ENCODE results near the gene CMBL. TPM values are rescaled to one million over a fixed set of nuclear protein-coding genes. Genes with fewer than 3 reads are reported as not detected.

CMBL gene
- total and polyA plus RNA-seq, 2 experiments from 2014 or later: 1.3 to 3.9 TPM

DNA sequence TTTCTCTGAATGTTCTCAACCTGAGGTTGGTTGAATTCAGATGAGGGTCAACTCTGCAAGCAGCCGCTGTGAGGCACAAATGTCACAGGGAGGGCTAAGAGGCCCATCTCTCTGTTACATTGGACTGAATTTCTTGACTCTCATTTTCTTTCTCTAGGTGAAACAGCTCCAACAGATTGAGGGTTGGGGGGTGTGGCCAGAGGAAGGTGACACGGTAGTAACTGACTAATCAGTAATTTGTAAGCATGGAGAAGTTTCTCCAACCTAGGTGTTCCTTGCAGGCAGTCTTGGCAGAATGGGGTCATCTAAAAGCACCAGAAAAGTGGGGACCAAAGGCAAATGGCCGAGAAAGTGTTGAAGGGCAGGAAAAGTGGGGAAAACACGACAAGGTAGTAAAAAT, 40.9 kb downstream of the CMBL start:
- Histone ChIP-seq H3K27ac (no peak overlapping the region), H3K4me1 (ENCODE audit: low read depth) (no peaks in the 10 kb centered on the region), H3K36me3 (peaks cover 27% of the 10 kb centered on the region), H3K27me3 (no peaks in the 10 kb centered on the region), H3K9me3 (ENCODE audit: low read depth) (no peaks in the 10 kb centered on the region), H3K4me3 (no peak overlapping the region)
- DNase-seq (ENCODE audit: low read depth in 1 of 2, low spot score in 1 of 2): no peak
- TF ChIP-seq, protein P1, sequence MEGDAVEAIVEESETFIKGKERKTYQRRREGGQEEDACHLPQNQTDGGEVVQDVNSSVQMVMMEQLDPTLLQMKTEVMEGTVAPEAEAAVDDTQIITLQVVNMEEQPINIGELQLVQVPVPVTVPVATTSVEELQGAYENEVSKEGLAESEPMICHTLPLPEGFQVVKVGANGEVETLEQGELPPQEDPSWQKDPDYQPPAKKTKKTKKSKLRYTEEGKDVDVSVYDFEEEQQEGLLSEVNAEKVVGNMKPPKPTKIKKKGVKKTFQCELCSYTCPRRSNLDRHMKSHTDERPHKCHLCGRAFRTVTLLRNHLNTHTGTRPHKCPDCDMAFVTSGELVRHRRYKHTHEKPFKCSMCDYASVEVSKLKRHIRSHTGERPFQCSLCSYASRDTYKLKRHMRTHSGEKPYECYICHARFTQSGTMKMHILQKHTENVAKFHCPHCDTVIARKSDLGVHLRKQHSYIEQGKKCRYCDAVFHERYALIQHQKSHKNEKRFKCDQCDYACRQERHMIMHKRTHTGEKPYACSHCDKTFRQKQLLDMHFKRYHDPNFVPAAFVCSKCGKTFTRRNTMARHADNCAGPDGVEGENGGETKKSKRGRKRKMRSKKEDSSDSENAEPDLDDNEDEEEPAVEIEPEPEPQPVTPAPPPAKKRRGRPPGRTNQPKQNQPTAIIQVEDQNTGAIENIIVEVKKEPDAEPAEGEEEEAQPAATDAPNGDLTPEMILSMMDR (IDR thresholded peaks at IDR 0.05; ENCODE audit: low read depth, low read length): no peak

GRCh38 chr5:10266137-10266536, 41.6 kb downstream of the CMBL start:
- Histone ChIP-seq H3K4me3 (no peak overlapping the region), H3K36me3 (peaks cover 33% of the 10 kb centered on the region), H3K27me3 (no peaks in the 10 kb centered on the region), H3K9me3 (ENCODE audit: low read depth) (no peaks in the 10 kb centered on the region), H3K27ac (no peak overlapping the region), H3K4me1 (ENCODE audit: low read depth) (no peaks in the 10 kb centered on the region)
- TF ChIP-seq, protein P1 (IDR thresholded peaks at IDR 0.05; ENCODE audit: low read depth, low read length): no peak
- DNase-seq (ENCODE audit: low read depth in 1 of 2, low spot score in 1 of 2): no peak

GRCh38 chr5:10265245-10266109, 42.2 kb downstream of the CMBL start:
- H3K9me3 ChIP-seq (ENCODE audit: low read depth): no peaks in the 10 kb centered on the region
- H3K27ac ChIP-seq: peak overlapping the region; percentile 22
- DNase-seq (ENCODE audit: low read depth in 1 of 2, low spot score in 1 of 2): no peak
- H3K4me3 ChIP-seq: no peak overlapping the region
- TF ChIP-seq, protein P1 (IDR thresholded peaks at IDR 0.05; ENCODE audit: low read depth, low read length): no peak
- peaks cover 39% of the 10 kb centered on the region for H3K36me3 ChIP-seq
- H3K4me1 ChIP-seq (ENCODE audit: low read depth): no peaks in the 10 kb centered on the region
- H3K27me3 ChIP-seq: no peaks in the 10 kb centered on the region

DNA sequence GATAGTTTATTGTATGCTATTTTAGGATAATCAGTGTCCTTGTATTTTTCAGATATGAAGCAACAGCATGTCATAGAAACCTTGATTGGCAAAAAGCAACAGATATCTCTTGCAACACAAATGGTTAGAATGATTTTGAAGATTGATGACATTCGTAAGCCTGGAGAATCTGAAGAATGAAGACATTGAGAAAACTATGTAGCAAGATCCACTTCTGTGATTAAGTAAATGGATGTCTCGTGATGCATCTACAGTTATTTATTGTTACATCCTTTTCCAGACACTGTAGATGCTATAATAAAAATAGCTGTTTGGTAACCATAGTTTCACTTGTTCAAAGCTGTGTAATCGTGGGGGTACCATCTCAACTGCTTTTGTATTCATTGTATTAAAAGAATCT, 43.1 kb downstream of the CMBL start:
- H3K9me3 ChIP-seq (ENCODE audit: low read depth): no peaks in the 10 kb centered on the region
- no peak for DNase-seq (ENCODE audit: low read depth in 1 of 2, low spot score in 1 of 2)
- TF ChIP-seq, protein P1 (IDR thresholded peaks at IDR 0.05; ENCODE audit: low read depth, low read length): no peak
- peaks cover 46% of the 10 kb centered on the region for H3K36me3 ChIP-seq
- H3K27me3 ChIP-seq: no peaks in the 10 kb centered on the region
- H3K4me1 ChIP-seq (ENCODE audit: low read depth): no peaks in the 10 kb centered on the region
- no peak overlapping the region for H3K4me3 ChIP-seq
- H3K27ac ChIP-seq: no peak overlapping the region

DNA sequence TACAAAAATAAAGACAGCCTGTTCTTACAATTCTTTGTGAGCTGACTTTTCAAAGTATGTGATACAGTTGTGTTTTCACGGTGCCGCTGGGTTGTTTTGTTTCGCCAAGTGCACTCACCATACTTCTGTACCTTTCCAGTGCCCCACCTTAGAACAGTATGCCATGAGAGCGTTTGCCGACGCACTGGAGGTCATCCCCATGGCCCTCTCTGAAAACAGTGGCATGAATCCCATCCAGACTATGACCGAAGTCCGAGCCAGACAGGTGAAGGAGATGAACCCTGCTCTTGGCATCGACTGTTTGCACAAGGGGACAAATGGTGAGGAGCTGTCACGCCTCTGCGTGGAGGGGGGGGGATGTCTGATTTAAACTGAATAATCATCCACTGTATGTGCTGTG, 44.7 kb downstream of the CMBL start:
- no peak for DNase-seq (ENCODE audit: low read depth in 1 of 2, low spot score in 1 of 2)
- TF ChIP-seq, protein P1 (IDR thresholded peaks at IDR 0.05; ENCODE audit: low read depth, low read length): no peak
- Histone ChIP-seq H3K36me3 (peaks cover 62% of the 10 kb centered on the region), H3K4me3 (no peak overlapping the region), H3K9me3 (ENCODE audit: low read depth) (no peaks in the 10 kb centered on the region), H3K27me3 (no peaks in the 10 kb centered on the region), H3K27ac (no peak overlapping the region), H3K4me1 (ENCODE audit: low read depth) (no peaks in the 10 kb centered on the region)

Data from cardiac muscle cell (in vitro differentiated cells and primary cell).